IPS DF 19.7 (cell line): ENCODE results near the gene FBXL16.

Experiments used
- DNase-seq: peaks from one replicate; pipeline ENCODE4 v3.0.0-alpha.2; 2013; ENCODE audit warnings: low read depth, low spot score

The FBXL16 gene

GRCh38 chr16:734981-735881 lies 29.6 kb upstream of the FBXL16 start:
- DNase-seq: no peak

GRCh38 chr16:734208-734980 lies 28.8 kb upstream of the FBXL16 start:
- DNase-seq: no peak

GRCh38 chr16:733382-734207 lies 28.0 kb upstream of the FBXL16 start:
- no peak for DNase-seq

- no peak for DNase-seq
Observed at GRCh38 chr16:732936-733335, 27.3 kb upstream of the FBXL16 start.

GRCh38 chr16:732332-732731 lies 26.7 kb upstream of the FBXL16 start:
- DNase-seq: no peak

- DNase-seq: no peak
Observed at GRCh38 chr16:730666-731509, 25.3 kb upstream of the FBXL16 start.

- DNase-seq: no peak
Observed at GRCh38 chr16:729768-730665, 24.4 kb upstream of the FBXL16 start.

- no peak for DNase-seq
Observed at GRCh38 chr16:728890-729744, 23.5 kb upstream of the FBXL16 start.

- no peak for DNase-seq
Observed at GRCh38 chr16:728131-728889, 22.7 kb upstream of the FBXL16 start.

GRCh38 chr16:727291-727977 lies 21.8 kb upstream of the FBXL16 start:
- no peak for DNase-seq

GRCh38 chr16:726438-727290 lies 21.1 kb upstream of the FBXL16 start, which contains the start of the genes CCDC78 and HAGHL:
CCDC78 (minus strand) TSS chr16:726443; CDS start chr16:726367, 76 bp downstream.
HAGHL (plus strand) TSS chr16:727106; CDS start chr16:727510, 404 bp downstream.
- DNase-seq: no peak

GRCh38 chr16:726188-726437 lies 20.5 kb upstream of the FBXL16 start:
- no peak for DNase-seq

GRCh38 chr16:725463-726187 lies 20.0 kb upstream of the FBXL16 start:
- DNase-seq: no peak

GRCh38 chr16:725041-725376 lies 19.4 kb upstream of the FBXL16 start:
- DNase-seq: no peak

GRCh38 chr16:724188-725040 lies 18.8 kb upstream of the FBXL16 start:
- no peak for DNase-seq
